Astrocyte (in vitro differentiated cells and primary cell): ENCODE data around the gene TRIM5. TPM values are rescaled to one million over a fixed set of nuclear protein-coding genes. Genes with fewer than 3 reads are reported as not detected.

Experiments used
- DNase-seq: peaks from one replicate; pipeline ENCODE4 v3.0.0-alpha.2; 2010; ENCODE audit warnings: low read depth
- FAIRE-seq: peaks from 2 replicates; lab custom pipeline; 2011; peaks lifted over from hg19 to GRCh38; lab: Jason Lieb, UNC
- H2AFZ ChIP-seq: 2 replicates; pipeline ENCODE4 v1.6.0; 2012; ENCODE audit warnings: low read depth, low read length, inconsistent platforms
- H3K27ac ChIP-seq: 2 replicates; pipeline ENCODE4 v1.5.1; 2011; ENCODE audit warnings: low read depth, low read length, inconsistent platforms
- H3K27me3 ChIP-seq: 2 replicates; pipeline ENCODE4 v1.6.0; 2011; ENCODE audit warnings: low read length, inconsistent platforms; ENCODE audit not compliant: insufficient read depth
- H3K36me3 ChIP-seq: 2 replicates; pipeline ENCODE4 v1.5.1; 2011; ENCODE audit warnings: low read length, inconsistent platforms; ENCODE audit not compliant: insufficient read depth
- H3K4me1 ChIP-seq: 2 replicates; pipeline ENCODE4 v1.5.1; 2011; ENCODE audit warnings: low read length, inconsistent platforms; ENCODE audit not compliant: insufficient read depth
- H3K4me2 ChIP-seq: 2 replicates; pipeline ENCODE4 v1.6.0; 2012; ENCODE audit warnings: low read length, inconsistent platforms
- H3K4me3 ChIP-seq: 2 replicates; pipeline ENCODE4 v1.5.1; 2011; ENCODE audit warnings: low read depth, mild to moderate bottlenecking, low read length, inconsistent platforms; ENCODE audit not compliant: insufficient read depth
- H3K79me2 ChIP-seq: 2 replicates; pipeline ENCODE4 v1.6.0; 2012; ENCODE audit warnings: mild to moderate bottlenecking, low read length, inconsistent platforms; ENCODE audit not compliant: insufficient read depth
- H3K9ac ChIP-seq: 2 replicates; pipeline ENCODE4 v1.6.0; 2012; ENCODE audit warnings: mild to moderate bottlenecking, low read length, inconsistent platforms
- H3K9me3 ChIP-seq: 2 replicates; pipeline ENCODE4 v1.5.1; 2012; ENCODE audit warnings: low read depth, mild to moderate bottlenecking, low read length, inconsistent platforms; ENCODE audit not compliant: insufficient read depth
- H4K20me1 ChIP-seq: 2 replicates; pipeline ENCODE4 v1.6.0; 2012; ENCODE audit warnings: low read length, inconsistent platforms; ENCODE audit not compliant: insufficient read depth
- H3K27ac Mint-ChIP-seq: one replicate; pipeline ENCODE4 v1.8.0; 2021; ENCODE audit warnings: mild to moderate bottlenecking, mixed read lengths; ENCODE audit not compliant: unreplicated experiment
- H3K27me3 Mint-ChIP-seq: one replicate; pipeline ENCODE4 v1.8.0; 2021; ENCODE audit warnings: low read depth, mixed read lengths; ENCODE audit not compliant: unreplicated experiment
- H3K36me3 Mint-ChIP-seq: one replicate; pipeline ENCODE4 v1.8.0; 2021; ENCODE audit warnings: low read depth, mixed read lengths; ENCODE audit not compliant: unreplicated experiment
- H3K4me1 Mint-ChIP-seq: one replicate; pipeline ENCODE4 v1.8.0; 2021; ENCODE audit warnings: low read depth, mixed read lengths; ENCODE audit not compliant: unreplicated experiment
- H3K4me3 Mint-ChIP-seq: one replicate; pipeline ENCODE4 v1.8.0; 2021; ENCODE audit warnings: mild to moderate bottlenecking, moderate library complexity, mixed read lengths; ENCODE audit not compliant: unreplicated experiment
- H3K9me3 Mint-ChIP-seq: one replicate; pipeline ENCODE4 v1.8.0; 2021; ENCODE audit warnings: mild to moderate bottlenecking, mixed read lengths; ENCODE audit not compliant: unreplicated experiment
- EZH2 ChIP-seq: IDR thresholded peaks from 2 replicates; pipeline ENCODE4 v1.6.1; 2012; ENCODE audit warnings: mild to moderate bottlenecking, low read length, inconsistent platforms; ENCODE audit not compliant: insufficient read depth
- total RNA-seq: library from RNA; stranded (reverse); gene quantifications from 2 replicates; pipeline ENCODE4 v1.2.1, GENCODE V29; 2021
- TF ChIP-seq, protein P1 (sequence below): IDR thresholded peaks from 2 replicates; pipeline ENCODE4 v1.5.1; 2011; ENCODE audit warnings: low read depth, mild to moderate bottlenecking, inconsistent platforms, low read length, moderate library complexity; ENCODE audit not compliant: insufficient read depth

The TRIM5 gene
- total RNA-seq, 1 donor from 2014 or later = 55.6 TPM

DNA sequence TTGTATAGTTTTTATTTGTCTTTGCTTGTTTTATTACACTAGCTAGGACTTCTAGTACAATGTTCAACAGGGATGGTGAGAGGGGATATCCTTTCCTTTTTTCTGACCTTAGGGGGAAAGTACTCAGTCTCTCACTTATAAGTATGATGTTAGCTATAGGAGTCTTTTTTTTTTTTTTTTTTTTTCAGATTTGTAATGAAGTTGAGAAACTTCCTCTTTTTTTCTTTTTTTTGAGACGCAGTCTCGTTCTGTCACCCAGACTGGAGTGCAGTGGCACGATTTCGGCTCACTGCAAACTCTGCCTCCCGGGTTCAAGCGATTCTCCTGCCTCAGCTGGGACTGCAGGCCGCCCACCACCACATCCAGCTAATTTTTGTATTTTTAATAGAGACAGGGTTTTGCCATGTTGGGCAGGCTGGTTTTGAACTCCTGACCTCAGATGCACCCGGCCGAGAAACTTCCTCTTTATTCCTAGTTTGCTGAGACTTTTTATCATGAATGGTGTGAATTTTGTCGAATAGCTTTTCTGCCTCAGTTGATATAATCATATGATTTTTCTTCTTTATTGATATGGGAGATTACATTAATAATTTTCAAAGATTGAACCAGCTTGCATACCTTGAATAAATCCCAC, 15.7 kb upstream of the TRIM5 start:
- no peaks in the 10 kb centered on the region for H3K9me3 ChIP-seq
- H3K4me3 Mint-ChIP-seq = no peak overlapping the region
- no peaks in the 10 kb centered on the region for H3K79me2 ChIP-seq
- peaks cover 8% of the 10 kb centered on the region for H3K4me1 Mint-ChIP-seq
- no peak overlapping the region for H3K9ac ChIP-seq
- H3K4me3 ChIP-seq = no peak overlapping the region
- H3K27me3 Mint-ChIP-seq = no peaks in the 10 kb centered on the region
- no peaks in the 10 kb centered on the region for H3K36me3 ChIP-seq
- no peak overlapping the region for H3K27ac Mint-ChIP-seq
- peaks cover 31% of the 10 kb centered on the region for H3K36me3 Mint-ChIP-seq
- H3K4me1 ChIP-seq = no peaks in the 10 kb centered on the region
- no peak overlapping the region for H3K4me2 ChIP-seq
- FAIRE-seq (no peak), DNase-seq (no peak)
- no peaks in the 10 kb centered on the region for H3K9me3 Mint-ChIP-seq
- H2AFZ ChIP-seq = no peak overlapping the region
- no peaks in the 10 kb centered on the region for H3K27me3 ChIP-seq
- no peak for TF ChIP-seq EZH2
- TF ChIP-seq, protein P1, sequence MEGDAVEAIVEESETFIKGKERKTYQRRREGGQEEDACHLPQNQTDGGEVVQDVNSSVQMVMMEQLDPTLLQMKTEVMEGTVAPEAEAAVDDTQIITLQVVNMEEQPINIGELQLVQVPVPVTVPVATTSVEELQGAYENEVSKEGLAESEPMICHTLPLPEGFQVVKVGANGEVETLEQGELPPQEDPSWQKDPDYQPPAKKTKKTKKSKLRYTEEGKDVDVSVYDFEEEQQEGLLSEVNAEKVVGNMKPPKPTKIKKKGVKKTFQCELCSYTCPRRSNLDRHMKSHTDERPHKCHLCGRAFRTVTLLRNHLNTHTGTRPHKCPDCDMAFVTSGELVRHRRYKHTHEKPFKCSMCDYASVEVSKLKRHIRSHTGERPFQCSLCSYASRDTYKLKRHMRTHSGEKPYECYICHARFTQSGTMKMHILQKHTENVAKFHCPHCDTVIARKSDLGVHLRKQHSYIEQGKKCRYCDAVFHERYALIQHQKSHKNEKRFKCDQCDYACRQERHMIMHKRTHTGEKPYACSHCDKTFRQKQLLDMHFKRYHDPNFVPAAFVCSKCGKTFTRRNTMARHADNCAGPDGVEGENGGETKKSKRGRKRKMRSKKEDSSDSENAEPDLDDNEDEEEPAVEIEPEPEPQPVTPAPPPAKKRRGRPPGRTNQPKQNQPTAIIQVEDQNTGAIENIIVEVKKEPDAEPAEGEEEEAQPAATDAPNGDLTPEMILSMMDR = no peak
- no peaks in the 10 kb centered on the region for H4K20me1 ChIP-seq
- no peak overlapping the region for H3K27ac ChIP-seq

DNA sequence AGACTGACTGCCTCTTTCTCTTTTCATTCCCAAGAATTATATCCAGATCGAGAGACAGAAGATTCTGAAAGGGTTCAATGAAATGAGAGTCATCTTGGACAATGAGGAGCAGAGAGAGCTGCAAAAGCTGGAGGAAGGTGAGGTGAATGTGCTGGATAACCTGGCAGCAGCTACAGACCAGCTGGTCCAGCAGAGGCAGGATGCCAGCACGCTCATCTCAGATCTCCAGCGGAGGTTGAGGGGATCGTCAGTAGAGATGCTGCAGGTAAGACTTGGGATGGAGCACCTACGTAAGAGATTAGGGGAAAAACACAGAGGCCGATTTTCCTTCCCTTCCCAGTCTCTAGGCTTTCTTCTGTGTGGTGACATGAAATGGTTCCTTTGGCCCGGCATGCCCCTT, 13.4 kb upstream of the TRIM5 start:
- TF ChIP-seq, protein P1 = no peak
- TF ChIP-seq EZH2 = no peak
- no peaks in the 10 kb centered on the region for H4K20me1 ChIP-seq
- H2AFZ ChIP-seq = no peak overlapping the region
- no peaks in the 10 kb centered on the region for H3K27me3 ChIP-seq
- no peak for FAIRE-seq
- H3K36me3 Mint-ChIP-seq = peaks cover 29% of the 10 kb centered on the region
- H3K4me3 Mint-ChIP-seq = no peak overlapping the region
- no peak overlapping the region for H3K9ac ChIP-seq
- no peak overlapping the region for H3K27ac Mint-ChIP-seq
- H3K4me1 Mint-ChIP-seq = peaks cover 17% of the 10 kb centered on the region
- no peak overlapping the region for H3K4me2 ChIP-seq
- no peaks in the 10 kb centered on the region for H3K4me1 ChIP-seq
- H3K36me3 ChIP-seq = no peaks in the 10 kb centered on the region
- H3K9me3 ChIP-seq = no peaks in the 10 kb centered on the region
- no peaks in the 10 kb centered on the region for H3K27me3 Mint-ChIP-seq
- H3K4me3 ChIP-seq = no peak overlapping the region
- no peak for DNase-seq
- H3K9me3 Mint-ChIP-seq = no peaks in the 10 kb centered on the region
- no peaks in the 10 kb centered on the region for H3K79me2 ChIP-seq
- H3K27ac ChIP-seq = no peak overlapping the region

DNA sequence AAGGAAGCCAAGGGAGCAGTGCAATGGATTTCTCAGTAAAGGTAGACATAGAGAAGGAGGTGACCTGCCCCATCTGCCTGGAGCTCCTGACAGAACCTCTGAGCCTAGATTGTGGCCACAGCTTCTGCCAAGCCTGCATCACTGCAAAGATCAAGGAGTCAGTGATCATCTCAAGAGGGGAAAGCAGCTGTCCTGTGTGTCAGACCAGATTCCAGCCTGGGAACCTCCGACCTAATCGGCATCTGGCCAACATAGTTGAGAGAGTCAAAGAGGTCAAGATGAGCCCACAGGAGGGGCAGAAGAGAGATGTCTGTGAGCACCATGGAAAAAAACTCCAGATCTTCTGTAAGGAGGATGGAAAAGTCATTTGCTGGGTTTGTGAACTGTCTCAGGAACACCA, 11.3 kb upstream of the TRIM5 start:
- no peaks in the 10 kb centered on the region for H3K27me3 ChIP-seq
- no peak overlapping the region for H3K27ac ChIP-seq
- H2AFZ ChIP-seq = no peak overlapping the region
- no peaks in the 10 kb centered on the region for H4K20me1 ChIP-seq
- DNase-seq = no peak
- no peak overlapping the region for H3K4me3 ChIP-seq
- no peak overlapping the region for H3K4me2 ChIP-seq
- H3K9me3 ChIP-seq = no peaks in the 10 kb centered on the region
- FAIRE-seq = no peak
- Mint-ChIP-seq H3K4me3 (no peak overlapping the region), H3K9me3 (no peaks in the 10 kb centered on the region), H3K27me3 (no peaks in the 10 kb centered on the region), H3K27ac (no peak overlapping the region), H3K36me3 (peaks cover 31% of the 10 kb centered on the region), H3K4me1 (peaks cover 22% of the 10 kb centered on the region)
- peaks cover 11% of the 10 kb centered on the region for H3K79me2 ChIP-seq
- no peak overlapping the region for H3K9ac ChIP-seq
- no peaks in the 10 kb centered on the region for H3K36me3 ChIP-seq
- no peaks in the 10 kb centered on the region for H3K4me1 ChIP-seq
- no peak for TF ChIP-seq EZH2
- TF ChIP-seq, protein P1 = no peak
